OCI-LY7 (cell line): ENCODE measurements around the gene PDS5B. TPM values are rescaled to one million over a fixed set of nuclear protein-coding genes. Genes with fewer than 3 reads are reported as not detected.

Experiments
- BruUV-seq: library from RNA; stranded (reverse); fragments of 400-500 nt; replicated peaks from 2 replicates; lab custom pipeline; 2021; lab: Mats Ljungman, UMichigan
- CTCF ChIA-PET: fragments of 300-600 bp; sonication (Branson Sonifier 250); formaldehyde crosslinking; loops from one replicate; lab custom pipeline; 2022; ENCODE audit warnings: antibody characterized with exemption; ENCODE audit not compliant: unreplicated experiment; lab: Charles Lee
- POLR2A ChIA-PET: fragments of 300-600 bp; sonication (Branson Sonifier 250); formaldehyde crosslinking; loops from one replicate; lab custom pipeline; 2022; ENCODE audit warnings: antibody characterized with exemption; lab: Charles Lee
- DNase-seq: peaks from one replicate; pipeline ENCODE4 v3.0.0-alpha.2; 2015; ENCODE audit warnings: low spot score
- H2AFZ ChIP-seq: fragments of 200-600 bp; sonication (generic), shearing (Covaris generic); 2 replicates; pipeline ENCODE4 v1.6.1; 2014; ENCODE audit warnings: mild to moderate bottlenecking, antibody characterized with exemption, low read length, moderate library complexity
- H3K27ac ChIP-seq: fragments of 200-600 bp; sonication (generic); 2 replicates; pipeline ENCODE4 v1.5.1; 2014; ENCODE audit warnings: mixed run types, low read depth, mild to moderate bottlenecking, moderate library complexity, low read length, inconsistent platforms; ENCODE audit not compliant: poor library complexity, severe bottlenecking
- H3K36me3 ChIP-seq: fragments of 200-600 bp; sonication (generic); 2 replicates; pipeline ENCODE4 v1.6.1; 2014; ENCODE audit warnings: mild to moderate bottlenecking, antibody characterized with exemption, low read length, moderate library complexity, mixed read lengths; ENCODE audit not compliant: insufficient read depth
- H3K4me1 ChIP-seq: fragments of 200-600 bp; sonication (generic); 2 replicates; pipeline ENCODE4 v1.5.1; 2014; ENCODE audit warnings: mild to moderate bottlenecking, low read length; ENCODE audit not compliant: insufficient read depth, poor library complexity, severe bottlenecking
- H3K4me2 ChIP-seq: fragments of 200-600 bp; sonication (generic); 2 replicates; pipeline ENCODE4 v1.6.1; 2014; ENCODE audit warnings: mild to moderate bottlenecking, low read length
- H3K4me3 ChIP-seq: fragments of 200-600 bp; sonication (generic); 2 replicates; pipeline ENCODE4 v1.5.1; 2014; ENCODE audit warnings: mild to moderate bottlenecking, low read depth, low read length; ENCODE audit not compliant: poor library complexity, severe bottlenecking
- H3K79me2 ChIP-seq: fragments of 200-600 bp; sonication (generic); 2 replicates; pipeline ENCODE4 v1.6.1; 2016; ENCODE audit warnings: low read depth, mild to moderate bottlenecking, low read length, moderate library complexity, mixed read lengths; ENCODE audit not compliant: insufficient read depth
- H3K9me2 ChIP-seq: fragments of 200-600 bp; sonication (generic); 2 replicates; pipeline ENCODE4 v1.6.1; 2016; ENCODE audit warnings: mild to moderate bottlenecking, low read length, mixed read lengths; ENCODE audit not compliant: insufficient read depth
- H3K9me3 ChIP-seq: fragments of 200-600 bp; sonication (generic); 2 replicates; pipeline ENCODE4 v1.6.1; 2014; ENCODE audit warnings: mild to moderate bottlenecking, mixed run types, low read length, mixed read lengths
- H4K20me1 ChIP-seq: fragments of 200-600 bp; sonication (generic); 2 replicates; pipeline ENCODE4 v1.6.1; 2014; ENCODE audit warnings: mild to moderate bottlenecking, antibody characterized with exemption, low read length, moderate library complexity, mixed read lengths; ENCODE audit not compliant: insufficient read depth
- CTCF ChIP-seq: fragments of 200-600 bp; sonication (generic); conservative IDR thresholded peaks from 2 replicates; pipeline ENCODE4 v1.5.1; 2014; ENCODE audit warnings: mild to moderate bottlenecking, antibody characterized with exemption, low read length, moderate library complexity, mixed read lengths
- EZH2phosphoT487 ChIP-seq: fragments of 200-600 bp; sonication (generic); IDR thresholded peaks from 2 replicates; pipeline ENCODE4 v1.6.1; 2018; ENCODE audit warnings: low read depth, borderline replicate concordance, mild to moderate bottlenecking, mixed run types, antibody characterized with exemption, low read length, moderate library complexity, mixed read lengths
- intact Hi-C: fragments of 100-400 bp; cut with micrococcal nuclease; formaldehyde crosslinking; loops from one replicate; pipeline ENCODE4 v1.10.0; 2022; ENCODE audit not compliant: unreplicated experiment
- total RNA-seq, 2 experiments: library from RNA; depleted of rRNA in 1 of 2; stranded (reverse); fragments of >200 nt in 1 of 2; shearing (Covaris generic) in 1 of 2; gene quantifications; 2 replicates each; pipeline ENCODE4 v1.2.3, GENCODE V29; 2014 to 2022

Gene PDS5B
- total RNA-seq, 2 experiments from 2014 or later = 34.1 to 70.4 TPM

DNA sequence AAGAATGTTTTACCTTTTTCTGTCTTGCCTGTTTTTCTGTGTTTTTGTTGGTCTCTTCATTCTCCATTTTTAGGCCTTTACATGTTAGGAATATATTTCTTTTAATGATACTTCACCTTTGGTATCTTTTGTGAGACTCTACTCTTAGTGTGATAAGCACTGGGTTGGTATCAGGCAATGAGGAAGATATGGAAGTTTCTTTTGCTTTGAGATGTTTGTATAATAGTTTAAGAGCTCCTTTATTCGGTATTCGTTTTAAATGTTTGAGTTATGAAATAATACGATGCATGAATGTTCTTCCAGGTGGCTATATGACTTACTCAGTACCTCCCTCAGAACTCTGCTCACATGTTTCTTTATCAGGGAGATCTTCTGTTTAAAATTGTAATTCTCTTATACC lies 144.8 kb downstream of the PDS5B start:
- Histone ChIP-seq H3K79me2 (peaks cover 19% of the 10 kb centered on the region; the same call in 1 of the 2 replicates), H3K27ac (no peak overlapping the region), H3K4me2 (no peak overlapping the region), H3K4me1 (no peaks in the 10 kb centered on the region), H3K9me3 (peaks cover 5% of the 10 kb centered on the region), H3K4me3 (no peak overlapping the region), H2AFZ (no peak overlapping the region), H3K36me3 (peaks cover 37% of the 10 kb centered on the region), H3K9me2 (no peaks in the 10 kb centered on the region), H4K20me1 (no peaks in the 10 kb centered on the region)
- TF ChIP-seq EZH2phosphoT487 = no peak
- no peak for TF ChIP-seq CTCF
- no TSS peak for BruUV-seq
- ChIA-PET POLR2A (no interaction called here), CTCF (no interaction called here)
- intact Hi-C loops = no loop called here
- no peak for DNase-seq

GRCh38 chr13:32731576-32731975 lies 145.3 kb downstream of the PDS5B start:
- H3K27ac ChIP-seq = no peak overlapping the region
- no peak for DNase-seq
- H3K9me2 ChIP-seq = no peaks in the 10 kb centered on the region
- H3K9me3 ChIP-seq = peaks cover 5% of the 10 kb centered on the region
- peaks cover 5% of the 10 kb centered on the region for H3K4me1 ChIP-seq
- no TSS peak for BruUV-seq
- CTCF ChIA-PET = no interaction called here
- H3K79me2 ChIP-seq = peaks cover 19% of the 10 kb centered on the region; the same call in 1 of the 2 replicates
- no peaks in the 10 kb centered on the region for H4K20me1 ChIP-seq
- peaks cover 37% of the 10 kb centered on the region for H3K36me3 ChIP-seq
- no peak overlapping the region for H3K4me3 ChIP-seq
- no peak overlapping the region for H3K4me2 ChIP-seq
- TF ChIP-seq EZH2phosphoT487 = no peak
- TF ChIP-seq CTCF = no peak
- H2AFZ ChIP-seq = no peak overlapping the region
- intact Hi-C loops = no loop called here
- POLR2A ChIA-PET = no interaction called here

DNA sequence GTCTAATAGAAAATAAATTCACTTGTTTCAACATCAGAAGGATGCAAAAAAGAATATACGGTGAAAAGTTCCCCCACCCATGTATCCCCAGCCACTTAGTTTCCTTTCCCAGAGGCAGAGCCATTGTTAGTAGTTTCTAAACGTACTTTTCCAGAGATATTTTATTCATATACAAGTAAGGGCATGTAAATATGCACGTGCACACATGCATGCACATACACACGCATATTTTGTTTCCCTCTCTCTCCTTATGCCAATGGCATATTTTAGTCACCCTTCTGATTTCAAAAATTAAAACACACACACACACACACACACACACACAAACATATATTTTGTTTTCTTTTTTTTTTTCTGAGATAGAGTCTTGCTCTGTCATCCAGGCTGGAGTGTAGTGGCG lies 147.4 kb downstream of the PDS5B start:
- no peak for DNase-seq
- no peak overlapping the region for H2AFZ ChIP-seq
- no peak overlapping the region for H3K4me2 ChIP-seq
- peaks cover 40% of the 10 kb centered on the region for H3K36me3 ChIP-seq
- ChIA-PET POLR2A (interaction anchor here (0.7 kb wide), 1 partner anchor 67 kb away, joined by 3 read pairs; no protein-coding TSS in a partner anchor), CTCF (no interaction called here)
- no peaks in the 10 kb centered on the region for H3K9me2 ChIP-seq
- H3K27ac ChIP-seq = no peak overlapping the region
- no TSS peak for BruUV-seq
- H3K9me3 ChIP-seq = no peaks in the 10 kb centered on the region
- intact Hi-C loops = no loop called here
- H3K79me2 ChIP-seq = peaks cover 5% of the 10 kb centered on the region; the same call in 1 of the 2 replicates
- H3K4me1 ChIP-seq = peaks cover 14% of the 10 kb centered on the region
- H3K4me3 ChIP-seq = no peak overlapping the region
- TF ChIP-seq EZH2phosphoT487 = no peak
- no peak for TF ChIP-seq CTCF
- H4K20me1 ChIP-seq = no peaks in the 10 kb centered on the region; the same call in 1 of the 2 replicates
